Measurements from ENCODE around the gene LOXHD1. TPM values are rescaled to one million over a fixed set of nuclear protein-coding genes. Genes with fewer than 3 reads are reported as not detected.

The LOXHD1 gene
- total RNA-seq, 4 donors from 2014 or later: 1.7 to 4.9 (median 3.2) TPM

DNA sequence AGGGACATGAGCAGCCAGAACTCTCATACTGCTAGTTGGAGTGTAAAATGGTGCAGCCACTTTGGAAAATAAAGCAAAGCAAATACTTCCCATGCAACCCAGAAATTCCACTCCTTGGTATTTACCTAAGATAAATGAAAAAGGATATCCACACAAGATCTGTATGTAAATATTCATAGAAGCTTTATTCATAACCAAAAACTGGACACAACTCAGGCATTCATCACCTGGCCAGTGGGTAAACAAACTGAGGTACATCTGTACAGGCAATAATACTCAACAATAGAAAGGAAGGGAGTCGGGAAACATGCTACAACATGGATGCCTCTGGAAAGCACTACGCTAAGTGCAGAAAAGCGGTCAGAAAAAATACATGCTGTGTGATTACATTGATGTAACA is 2.5 kb upstream of the LOXHD1 start:
- ATAC-seq (ENCODE audit: low FRiP score) (no peak), DNase-seq (ENCODE audit: low spot score) (no peak)
- TF ChIP-seq, protein P1, sequence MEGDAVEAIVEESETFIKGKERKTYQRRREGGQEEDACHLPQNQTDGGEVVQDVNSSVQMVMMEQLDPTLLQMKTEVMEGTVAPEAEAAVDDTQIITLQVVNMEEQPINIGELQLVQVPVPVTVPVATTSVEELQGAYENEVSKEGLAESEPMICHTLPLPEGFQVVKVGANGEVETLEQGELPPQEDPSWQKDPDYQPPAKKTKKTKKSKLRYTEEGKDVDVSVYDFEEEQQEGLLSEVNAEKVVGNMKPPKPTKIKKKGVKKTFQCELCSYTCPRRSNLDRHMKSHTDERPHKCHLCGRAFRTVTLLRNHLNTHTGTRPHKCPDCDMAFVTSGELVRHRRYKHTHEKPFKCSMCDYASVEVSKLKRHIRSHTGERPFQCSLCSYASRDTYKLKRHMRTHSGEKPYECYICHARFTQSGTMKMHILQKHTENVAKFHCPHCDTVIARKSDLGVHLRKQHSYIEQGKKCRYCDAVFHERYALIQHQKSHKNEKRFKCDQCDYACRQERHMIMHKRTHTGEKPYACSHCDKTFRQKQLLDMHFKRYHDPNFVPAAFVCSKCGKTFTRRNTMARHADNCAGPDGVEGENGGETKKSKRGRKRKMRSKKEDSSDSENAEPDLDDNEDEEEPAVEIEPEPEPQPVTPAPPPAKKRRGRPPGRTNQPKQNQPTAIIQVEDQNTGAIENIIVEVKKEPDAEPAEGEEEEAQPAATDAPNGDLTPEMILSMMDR (IDR thresholded peaks at IDR 0.05): no peak

DNA sequence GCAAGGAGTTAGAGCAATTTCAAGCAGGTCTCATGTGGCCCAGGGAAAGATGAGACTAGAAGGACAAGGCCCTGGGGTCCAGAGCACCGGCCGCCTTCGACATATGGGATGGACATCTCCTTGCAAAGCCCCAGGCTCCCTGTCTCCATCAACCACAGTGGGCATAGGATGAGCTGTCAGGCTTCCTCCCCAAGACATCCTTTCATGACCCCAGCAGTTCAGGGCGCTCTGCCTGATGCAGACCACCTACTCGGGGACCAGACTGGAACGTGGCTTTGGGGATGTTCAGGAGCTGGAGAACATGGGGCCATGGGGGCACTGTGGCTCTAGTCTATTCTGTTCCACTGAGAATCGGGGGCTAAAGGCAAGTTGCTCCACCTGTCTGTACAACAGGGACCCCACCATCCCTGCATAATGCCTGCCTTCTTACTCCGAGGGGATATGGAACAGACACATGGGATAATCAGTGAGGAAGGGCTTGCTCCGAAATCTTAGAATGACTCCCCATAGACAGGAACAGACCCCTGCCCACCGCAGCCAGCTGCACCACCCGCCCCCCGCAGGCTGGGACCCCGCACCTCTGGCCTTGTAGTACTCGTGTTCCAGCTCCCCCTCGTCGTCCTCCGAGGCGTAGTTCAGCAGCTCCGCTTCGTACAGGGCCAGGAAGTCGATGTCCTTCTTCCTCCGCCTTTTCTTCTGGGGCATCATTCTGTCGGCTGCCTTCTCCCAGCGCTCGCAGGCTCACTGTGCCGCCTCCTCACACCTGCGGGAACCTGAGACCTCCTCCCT is 500 bp downstream of the LOXHD1 start:
- ATAC-seq (ENCODE audit: low FRiP score): no peak
- TF ChIP-seq, protein P1 (IDR thresholded peaks at IDR 0.05): no peak
- no peak for DNase-seq (ENCODE audit: low spot score)

DNA sequence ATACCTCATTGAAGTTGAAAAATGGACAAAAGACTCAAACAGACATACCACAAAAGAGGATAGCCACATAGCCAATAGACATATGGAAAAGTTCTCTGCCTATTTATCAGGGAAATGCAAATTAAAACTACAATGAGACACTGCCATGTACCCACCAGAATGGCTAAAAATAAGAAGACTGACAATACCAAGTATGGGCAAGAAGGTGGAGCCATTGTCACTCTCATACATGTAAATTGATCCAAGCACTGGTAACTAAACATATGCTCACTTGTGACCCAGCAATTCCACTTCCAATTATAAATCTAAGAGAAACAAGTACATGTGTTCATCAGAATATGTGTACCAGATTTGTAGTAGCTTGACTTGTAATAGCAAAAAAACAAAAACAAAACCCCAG is 4.6 kb downstream of the LOXHD1 start:
- no peak for DNase-seq (ENCODE audit: low spot score)
- TF ChIP-seq, protein P1 (IDR thresholded peaks at IDR 0.05): no peak
- ATAC-seq (ENCODE audit: low FRiP score): no peak

DNA sequence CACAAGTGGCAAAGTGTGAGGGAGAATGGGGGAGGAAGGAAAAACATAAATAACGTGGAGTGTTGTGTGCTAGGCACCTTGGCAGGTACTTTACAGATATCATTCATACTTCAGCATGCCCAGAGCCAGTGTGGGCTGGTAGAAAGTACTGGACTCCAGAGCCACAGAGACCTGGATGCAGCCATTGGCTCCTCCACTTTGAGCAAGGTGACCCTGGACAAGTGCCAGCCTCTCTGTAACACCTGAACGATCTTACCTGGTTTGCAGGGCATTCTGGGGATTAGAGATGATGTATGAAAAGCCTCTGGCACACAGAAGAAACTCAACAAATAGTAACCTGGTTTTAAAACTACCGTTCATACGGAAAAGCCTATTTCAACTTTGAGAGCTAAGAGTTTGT is 6.3 kb downstream of the LOXHD1 start:
- DNase-seq (ENCODE audit: low spot score): no peak
- ATAC-seq (ENCODE audit: low FRiP score): no peak
- TF ChIP-seq, protein P1 (IDR thresholded peaks at IDR 0.05): no peak

DNA sequence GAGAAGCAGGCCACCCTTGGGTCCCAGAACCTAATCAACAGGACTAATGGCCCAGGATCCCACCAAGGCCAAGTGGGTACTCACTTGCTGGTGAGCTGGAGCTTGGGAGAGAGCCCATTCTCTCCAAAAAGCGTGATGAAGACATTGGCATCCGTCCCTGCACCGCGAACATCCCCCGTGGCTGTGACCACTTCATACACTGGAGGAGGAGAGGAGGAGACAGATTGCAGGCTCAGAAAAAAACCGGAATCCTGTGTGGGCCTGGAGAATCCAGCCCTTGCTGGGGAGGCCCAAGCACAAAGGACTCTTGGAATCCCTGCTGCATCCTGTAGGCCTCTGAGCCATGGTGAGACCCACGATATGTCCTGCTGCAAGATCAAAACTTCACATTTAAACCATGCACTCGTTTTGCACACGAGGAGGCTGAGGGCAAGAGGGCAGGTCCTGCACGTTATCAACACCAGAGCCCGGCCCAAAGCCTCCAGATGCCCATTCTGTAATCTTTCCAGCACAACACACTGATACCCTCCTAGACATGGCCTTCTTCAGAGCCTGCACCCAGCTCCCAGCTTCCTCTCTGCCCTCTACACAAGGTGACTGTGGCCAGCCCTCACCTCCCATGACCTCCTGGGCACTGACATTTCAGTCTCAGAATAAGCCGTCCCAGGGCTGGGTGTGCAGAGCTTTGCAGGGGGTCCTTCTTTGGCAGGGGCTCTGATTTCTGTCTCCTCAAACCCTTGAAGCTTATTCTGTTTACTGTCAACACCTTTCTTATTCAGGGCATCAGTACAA is 7.8 kb downstream of the LOXHD1 start:
- no peak for ATAC-seq (ENCODE audit: low FRiP score)
- TF ChIP-seq, protein P1 (IDR thresholded peaks at IDR 0.05): no peak
- DNase-seq (ENCODE audit: low spot score): no peak

GRCh38 chr18:46646468-46646867 is 10.6 kb downstream of the LOXHD1 start:
- ATAC-seq (ENCODE audit: low FRiP score) (no peak), DNase-seq (ENCODE audit: low spot score) (no peak)
- TF ChIP-seq, protein P1 (IDR thresholded peaks at IDR 0.05): no peak
